Measurements from ENCODE around the gene CRAT. TPM values are rescaled to one million over a fixed set of nuclear protein-coding genes. Genes with fewer than 3 reads are reported as not detected.

CRAT gene
- total RNA-seq, 1 experiment from 2014 or later, result 16.1 TPM

GRCh38 chr9:129100383-129101169 lies 10.0 kb downstream of the CRAT start:
- Histone ChIP-seq H3K4me2 (ENCODE audit: low read length) (no peak overlapping the region), H3K27ac (ENCODE audit: low read length) (no peak overlapping the region), H3K36me3 (ENCODE audit: low read depth, low read length) (no peaks in the 10 kb centered on the region), H3K9me2 (replicated peaks; ENCODE audit: low read length) (no peaks in the 10 kb centered on the region), H3K4me3 (ENCODE audit: low read length) (no peak overlapping the region), H3F3A (ENCODE audit: low read length, unreplicated experiment) (no peaks in the 10 kb centered on the region), H3K4me1 (ENCODE audit: insufficient read depth, low read length) (no peaks in the 10 kb centered on the region), H3K9me3 (ENCODE audit: low read length) (no peaks in the 10 kb centered on the region), H2AFZ (ENCODE audit: low read length) (no peak overlapping the region), H3K9ac (ENCODE audit: low read length) (no peak overlapping the region), H3K79me2 (ENCODE audit: low read length) (no peaks in the 10 kb centered on the region), H4K20me1 (ENCODE audit: low read length) (no peaks in the 10 kb centered on the region), H3K27me3 (ENCODE audit: low read length) (no peaks in the 10 kb centered on the region)
- CTCF ChIA-PET, result no interaction called here
- intact Hi-C loops (cut with micrococcal nuclease), result no loop called here
- POLR2A ChIA-PET (ENCODE audit: unreplicated experiment), result no interaction called here
- no TSS peak for BruUV-seq (replicated peaks)
- TF ChIP-seq EZH2 (IDR thresholded peaks at IDR 0.05; ENCODE audit: low read length, unreplicated experiment) (no peak), CTCF (conservative IDR thresholded peaks at IDR 0.05; ENCODE audit: low read depth, low read length) (no peak), EZH2phosphoT487 (IDR thresholded peaks at IDR 0.05; ENCODE audit: borderline replicate concordance, low read length) (no peak)
- ATAC-seq (no peak), DNase-seq (no peak)

DNA sequence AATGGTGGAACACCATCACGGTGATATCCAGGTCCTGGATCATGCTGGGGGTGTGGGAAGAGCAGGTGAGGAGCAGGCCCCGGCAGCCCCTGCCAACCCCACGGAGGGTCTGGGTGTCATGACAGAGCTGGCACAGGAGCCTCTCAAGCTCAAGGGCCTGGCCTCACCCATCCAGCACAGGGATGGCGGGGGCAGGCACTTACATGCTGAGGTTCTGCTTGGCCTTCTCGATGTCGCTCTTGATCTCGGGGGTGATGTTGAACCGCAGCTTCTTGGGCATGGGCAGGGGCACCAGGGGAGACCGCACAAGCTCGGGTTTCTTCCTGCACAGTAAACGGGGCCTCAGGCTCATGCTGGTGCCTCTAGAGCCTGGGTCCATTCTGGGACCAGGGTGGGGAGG lies 12.3 kb downstream of the CRAT start:
- BruUV-seq (replicated peaks), result no TSS peak
- H3K4me2 ChIP-seq (ENCODE audit: low read length), result no peak overlapping the region
- H3K9ac ChIP-seq (ENCODE audit: low read length), result no peak overlapping the region
- ChIA-PET CTCF (no interaction called here), POLR2A (ENCODE audit: unreplicated experiment) (no interaction called here)
- H2AFZ ChIP-seq (ENCODE audit: low read length), result no peak overlapping the region
- no peaks in the 10 kb centered on the region for H3K9me3 ChIP-seq (ENCODE audit: low read length)
- intact Hi-C loops (cut with micrococcal nuclease), result no loop called here
- no peaks in the 10 kb centered on the region for H3F3A ChIP-seq (ENCODE audit: low read length, unreplicated experiment)
- ATAC-seq, result no peak
- H3K79me2 ChIP-seq (ENCODE audit: low read length), result no peaks in the 10 kb centered on the region
- no peaks in the 10 kb centered on the region for H3K4me1 ChIP-seq (ENCODE audit: insufficient read depth, low read length)
- TF ChIP-seq CTCF (conservative IDR thresholded peaks at IDR 0.05; ENCODE audit: low read depth, low read length), result no peak
- TF ChIP-seq EZH2phosphoT487 (IDR thresholded peaks at IDR 0.05; ENCODE audit: borderline replicate concordance, low read length), result no peak
- no peak for TF ChIP-seq EZH2 (IDR thresholded peaks at IDR 0.05; ENCODE audit: low read length, unreplicated experiment)
- DNase-seq, result no peak
- no peaks in the 10 kb centered on the region for H3K27me3 ChIP-seq (ENCODE audit: low read length)
- no peak overlapping the region for H3K27ac ChIP-seq (ENCODE audit: low read length)
- H3K36me3 ChIP-seq (ENCODE audit: low read depth, low read length), result no peaks in the 10 kb centered on the region
- H4K20me1 ChIP-seq (ENCODE audit: low read length), result no peaks in the 10 kb centered on the region
- H3K4me3 ChIP-seq (ENCODE audit: low read length), result no peak overlapping the region
- no peaks in the 10 kb centered on the region for H3K9me2 ChIP-seq (replicated peaks; ENCODE audit: low read length)

DNA sequence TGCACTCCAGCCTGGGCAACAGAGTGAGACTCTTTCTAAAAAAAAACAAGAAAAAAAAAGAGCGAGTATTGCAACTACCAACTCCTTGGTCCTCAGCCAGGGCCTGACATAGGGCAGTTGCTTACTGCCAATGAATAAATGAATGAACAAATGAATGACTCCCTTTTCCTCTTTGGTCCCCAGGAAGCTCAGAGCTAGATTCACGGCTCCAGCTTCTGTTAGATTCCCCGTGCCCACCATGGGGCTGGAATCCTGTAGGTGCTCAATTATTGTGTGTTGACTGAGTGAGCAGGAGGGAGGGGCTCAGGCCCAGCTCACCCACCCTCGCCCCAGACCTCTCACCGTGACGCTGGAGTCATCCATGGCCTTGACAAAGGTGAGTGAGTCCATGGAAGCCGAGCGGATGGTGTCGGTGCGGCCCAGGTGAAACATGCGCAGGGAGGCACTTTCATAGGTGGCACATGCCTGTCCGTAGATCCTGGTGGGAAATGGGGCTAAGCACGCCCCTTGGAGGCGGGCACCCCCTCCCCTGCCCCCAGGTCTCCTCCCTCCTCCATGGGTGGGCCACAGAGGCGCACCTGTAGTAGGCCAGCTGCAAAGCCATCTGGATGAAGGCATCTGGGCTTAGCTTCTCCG lies 12.8 kb downstream of the CRAT start:
- no peak overlapping the region for H3K9ac ChIP-seq (ENCODE audit: low read length)
- H3F3A ChIP-seq (ENCODE audit: low read length, unreplicated experiment), result no peaks in the 10 kb centered on the region
- intact Hi-C loops (cut with micrococcal nuclease), result no loop called here
- H3K27ac ChIP-seq (ENCODE audit: low read length), result no peak overlapping the region
- no peak overlapping the region for H3K4me2 ChIP-seq (ENCODE audit: low read length)
- H3K4me1 ChIP-seq (ENCODE audit: insufficient read depth, low read length), result no peaks in the 10 kb centered on the region
- ChIA-PET CTCF (no interaction called here), POLR2A (ENCODE audit: unreplicated experiment) (no interaction called here)
- H3K9me3 ChIP-seq (ENCODE audit: low read length), result no peaks in the 10 kb centered on the region
- ATAC-seq (no peak), DNase-seq (no peak)
- H4K20me1 ChIP-seq (ENCODE audit: low read length), result no peaks in the 10 kb centered on the region
- H3K4me3 ChIP-seq (ENCODE audit: low read length), result no peak overlapping the region
- no peaks in the 10 kb centered on the region for H3K27me3 ChIP-seq (ENCODE audit: low read length)
- no peak for TF ChIP-seq EZH2 (IDR thresholded peaks at IDR 0.05; ENCODE audit: low read length, unreplicated experiment)
- no peak for TF ChIP-seq CTCF (conservative IDR thresholded peaks at IDR 0.05; ENCODE audit: low read depth, low read length)
- TF ChIP-seq EZH2phosphoT487 (IDR thresholded peaks at IDR 0.05; ENCODE audit: borderline replicate concordance, low read length), result no peak
- H3K9me2 ChIP-seq (replicated peaks; ENCODE audit: low read length), result no peaks in the 10 kb centered on the region
- BruUV-seq (replicated peaks), result no TSS peak
- H3K79me2 ChIP-seq (ENCODE audit: low read length), result no peaks in the 10 kb centered on the region
- no peaks in the 10 kb centered on the region for H3K36me3 ChIP-seq (ENCODE audit: low read depth, low read length)
- no peak overlapping the region for H2AFZ ChIP-seq (ENCODE audit: low read length)
